BLaER1 treated with 17β-estradiol and CSF1 and Interleukin-3, amounts not matched to agents 10 nM and 100 nM (cell line): Measurements from ENCODE around the gene RBMS3.
A peak's percentile ranks its signal among the peaks of the same experiment; 100 is the strongest.
"Not testable (repeated sequence)": the region's sequence is repeated elsewhere in the genome, so short reads cannot be mapped to it uniquely, and the experiment has no call there.

Experiments used
- H3K27ac ChIP-seq, 11 experiments: shearing (Covaris generic); formaldehyde crosslinking; 2 replicates each; pipeline ENCODE4 v1.8.1; 2022
- H3K27me3 ChIP-seq, 11 experiments: shearing (Covaris generic); formaldehyde crosslinking; 2 replicates each; pipeline ENCODE4 v1.8.1; 2022
- H3K36me3 ChIP-seq, 11 experiments: shearing (Covaris generic); formaldehyde crosslinking; 2 replicates each; pipeline ENCODE4 v1.8.1; 2022
- H3K4me1 ChIP-seq, 10 experiments: shearing (Covaris generic); formaldehyde crosslinking; 2 replicates each; pipeline ENCODE4 v1.8.1; 2022
- H3K4me2 ChIP-seq, 11 experiments: shearing (Covaris generic); formaldehyde crosslinking; 2 replicates each; pipeline ENCODE4 v1.8.1; 2022
- H3K4me3 ChIP-seq, 10 experiments: shearing (Covaris generic); formaldehyde crosslinking; 2 replicates each; pipeline ENCODE4 v1.8.1; 2022
- H3K9ac ChIP-seq, 11 experiments: shearing (Covaris generic); formaldehyde crosslinking; 2 replicates each; pipeline ENCODE4 v1.8.1; 2022
- H3K9me3 ChIP-seq, 11 experiments: shearing (Covaris generic); formaldehyde crosslinking; replicated peaks in 1 of 11; 2 replicates each; pipeline ENCODE4 v1.8.1; 2022
- H4K20me1 ChIP-seq, 11 experiments: shearing (Covaris generic); formaldehyde crosslinking; 2 replicates each; pipeline ENCODE4 v1.8.1; 2022
- Cebpa-rat ChIP-seq, 11 experiments: shearing (Covaris generic); IDR thresholded peaks; 2 replicates each; pipeline ENCODE4 v1.8.1; 2022

Gene RBMS3

GRCh38 chr3:29379097-29379496 is 98.2 kb downstream of the RBMS3 start:
- no peak for TF ChIP-seq Cebpa-rat (IDR thresholded peaks at IDR 0.05)
- no peaks in the 10 kb centered on the region for H3K27me3 ChIP-seq
- no peak overlapping the region for H3K9ac ChIP-seq
- no peaks in the 10 kb centered on the region for H3K36me3 ChIP-seq
- H3K27ac ChIP-seq: no peak overlapping the region
- no peak overlapping the region for H3K4me3 ChIP-seq
- no peaks in the 10 kb centered on the region for H3K9me3 ChIP-seq
- H3K4me1 ChIP-seq: peaks cover 7 to 13% (median 9%) of the 10 kb centered on the region in 10 experiments; a peak in 17 of 20 replicates
- no peaks in the 10 kb centered on the region for H4K20me1 ChIP-seq
- peak overlapping the region in 1 of 11 experiments; percentile 18; a peak in 1 of 22 replicates for H3K4me2 ChIP-seq

- Histone ChIP-seq H4K20me1 (no peaks in the 10 kb centered on the region), H3K9me3 (no peaks in the 10 kb centered on the region), H3K36me3 (no peaks in the 10 kb centered on the region), H3K4me3 (no peak overlapping the region), H3K4me1 (peaks cover 7 to 17% (median 9%) of the 10 kb centered on the region in 10 experiments; a peak in 17 of 20 replicates), H3K27me3 (no peaks in the 10 kb centered on the region), H3K9ac (no peak overlapping the region), H3K27ac (no peak overlapping the region), H3K4me2 (no peak overlapping the region)
- no peak for TF ChIP-seq Cebpa-rat (IDR thresholded peaks at IDR 0.05)
These were observed 100.7 kb downstream of the RBMS3 start for GRCh38 chr3:29381595-29381994.

GRCh38 chr3:29382409-29382808 is 101.5 kb downstream of the RBMS3 start:
- no peaks in the 10 kb centered on the region for H3K36me3 ChIP-seq

GRCh38 chr3:29382845-29383244 is 102.0 kb downstream of the RBMS3 start:
- Histone ChIP-seq H3K4me1 (peaks cover 7 to 19% (median 9%) of the 10 kb centered on the region in 10 experiments; a peak in 17 of 20 replicates), H3K4me3 (no peak overlapping the region), H3K27ac (no peak overlapping the region), H3K27me3 (no peaks in the 10 kb centered on the region), H3K36me3 (no peaks in the 10 kb centered on the region), H4K20me1 (no peaks in the 10 kb centered on the region), H3K4me2 (no peak overlapping the region), H3K9ac (no peak overlapping the region), H3K9me3 (no peaks in the 10 kb centered on the region)
- TF ChIP-seq Cebpa-rat (IDR thresholded peaks at IDR 0.05): no peak

More at GRCh38 chr3:29382409-29382808, 101.5 kb downstream of the RBMS3 start:
- Histone ChIP-seq H3K4me2 (no peak overlapping the region), H3K27ac (no peak overlapping the region), H4K20me1 (no peaks in the 10 kb centered on the region), H3K9ac (no peak overlapping the region), H3K27me3 (no peaks in the 10 kb centered on the region), H3K4me3 (no peak overlapping the region), H3K9me3 (no peaks in the 10 kb centered on the region), H3K4me1 (peaks cover 7 to 19% (median 9%) of the 10 kb centered on the region in 10 experiments; a peak in 17 of 20 replicates)
- TF ChIP-seq Cebpa-rat (IDR thresholded peaks at IDR 0.05): no peak

GRCh38 chr3:29384640-29385039 is 103.8 kb downstream of the RBMS3 start:
- Histone ChIP-seq H3K9ac (no peak overlapping the region), H3K27ac (no peak overlapping the region), H3K4me1 (peaks cover 3 to 15% (median 7%) of the 10 kb centered on the region in 10 experiments; a peak in 17 of 20 replicates), H3K4me3 (no peak overlapping the region), H3K36me3 (no peaks in the 10 kb centered on the region), H3K4me2 (no peak overlapping the region), H3K9me3 (no peaks in the 10 kb centered on the region), H3K27me3 (no peaks in the 10 kb centered on the region), H4K20me1 (no peaks in the 10 kb centered on the region)
- TF ChIP-seq Cebpa-rat (IDR thresholded peaks at IDR 0.05): no peak

- no peaks in the 10 kb centered on the region for H3K27me3 ChIP-seq
- no peak overlapping the region for H3K27ac ChIP-seq
- no peaks in the 10 kb centered on the region for H3K36me3 ChIP-seq
- H3K9ac ChIP-seq: no peak overlapping the region
- H3K4me1 ChIP-seq: peaks cover 0 to 9% (median 1%) of the 10 kb centered on the region in 10 experiments; a peak in 8 of 20 replicates
- H3K9me3 ChIP-seq: no peaks in the 10 kb centered on the region
- TF ChIP-seq Cebpa-rat (IDR thresholded peaks at IDR 0.05): no peak
- H4K20me1 ChIP-seq: no peaks in the 10 kb centered on the region
- H3K4me2 ChIP-seq: no peak overlapping the region
- no peak overlapping the region for H3K4me3 ChIP-seq
These were observed 104.4 kb downstream of the RBMS3 start for GRCh38 chr3:29385046-29385830.

GRCh38 chr3:29389362-29389761 is 108.5 kb downstream of the RBMS3 start:
- Histone ChIP-seq H3K9ac (no peak overlapping the region), H4K20me1 (no peaks in the 10 kb centered on the region), H3K4me1 (peaks cover 0 to 6% (median 0%) of the 10 kb centered on the region in 10 experiments; a peak in 2 of 20 replicates), H3K27ac (no peak overlapping the region), H3K27me3 (no peaks in the 10 kb centered on the region), H3K9me3 (peaks cover 0 to 10% (median 6%) of the 10 kb centered on the region in 11 experiments; a peak in 8 of 22 replicates), H3K4me2 (no peak overlapping the region), H3K4me3 (no peak overlapping the region), H3K36me3 (no peaks in the 10 kb centered on the region)
- TF ChIP-seq Cebpa-rat (IDR thresholded peaks at IDR 0.05): no peak

- no peak overlapping the region for H3K4me2 ChIP-seq
- TF ChIP-seq Cebpa-rat (IDR thresholded peaks at IDR 0.05): no peak
These were observed 111.9 kb downstream of the RBMS3 start for GRCh38 chr3:29392625-29393388.

GRCh38 chr3:29393946-29394345 is 113.1 kb downstream of the RBMS3 start:
- not testable (repeated sequence) for H3K4me1 ChIP-seq, H3K27me3 ChIP-seq, H4K20me1 ChIP-seq, H3K27ac ChIP-seq, H3K4me3 ChIP-seq, H3K4me2 ChIP-seq, H3K9ac ChIP-seq, H3K36me3 ChIP-seq
- peaks cover 0 to 11% (median 6%) of the 10 kb centered on the region in 11 experiments; a peak in 8 of 22 replicates for H3K9me3 ChIP-seq

More at GRCh38 chr3:29392625-29393388, 111.9 kb downstream of the RBMS3 start:
- H4K20me1 ChIP-seq: no peaks in the 10 kb centered on the region
- H3K4me1 ChIP-seq: no peaks in the 10 kb centered on the region
- H3K27me3 ChIP-seq: no peaks in the 10 kb centered on the region
- no peaks in the 10 kb centered on the region for H3K36me3 ChIP-seq
- no peak overlapping the region for H3K27ac ChIP-seq
- no peak overlapping the region for H3K4me3 ChIP-seq
- H3K9me3 ChIP-seq: peaks cover 0 to 11% (median 6%) of the 10 kb centered on the region in 11 experiments; a peak in 8 of 22 replicates
- no peak overlapping the region for H3K9ac ChIP-seq
